HG02938 (cell line): ENCODE data around the gene MRPS27.

Experiments used
- ATAC-seq: cut with Tn5 transposase; IDR thresholded peaks from one replicate; pipeline ENCODE4 v1.9.1; 2021; ENCODE audit warnings: mild to moderate bottlenecking, moderate library complexity; ENCODE audit not compliant: unreplicated experiment

Gene MRPS27

GRCh38 chr5:72319976-72320752 is at the start of gene MRPS27, which contains the start of gene PTCD2:
MRPS27 (minus strand) TSS chr5:72320240; CDS start chr5:72320221, 19 bp downstream.
PTCD2 (plus strand) TSS chr5:72320373; CDS start chr5:72320383, 10 bp downstream.
- ATAC-seq = peak; percentile 99

GRCh38 chr5:72369711-72370110 is 49.7 kb upstream of the MRPS27 start:
- ATAC-seq = no peak

GRCh38 chr5:72369301-72369700 is 49.3 kb upstream of the MRPS27 start:
- no peak for ATAC-seq

GRCh38 chr5:72368271-72368670 is 48.2 kb upstream of the MRPS27 start:
- no peak for ATAC-seq

GRCh38 chr5:72366324-72366976 is 46.4 kb upstream of the MRPS27 start:
- peak; percentile 84 for ATAC-seq

- no peak for ATAC-seq
These were observed 44.9 kb upstream of the MRPS27 start for GRCh38 chr5:72364951-72365350.

GRCh38 chr5:72364171-72364570 is 44.1 kb upstream of the MRPS27 start:
- no peak for ATAC-seq

- ATAC-seq = no peak
These were observed 43.2 kb upstream of the MRPS27 start for GRCh38 chr5:72363166-72363802.

GRCh38 chr5:72359886-72360285 is 39.8 kb upstream of the MRPS27 start:
- no peak for ATAC-seq

GRCh38 chr5:72358925-72359324 is 38.9 kb upstream of the MRPS27 start:
- no peak for ATAC-seq

GRCh38 chr5:72356361-72356760 is 36.3 kb upstream of the MRPS27 start:
- ATAC-seq = no peak

GRCh38 chr5:72355706-72356299 is 35.8 kb upstream of the MRPS27 start:
- ATAC-seq = no peak

GRCh38 chr5:72353046-72353445 is 33.0 kb upstream of the MRPS27 start:
- no peak for ATAC-seq

GRCh38 chr5:72352616-72353015 is 32.6 kb upstream of the MRPS27 start:
- no peak for ATAC-seq

GRCh38 chr5:72351376-72351775 is 31.3 kb upstream of the MRPS27 start:
- no peak for ATAC-seq

GRCh38 chr5:72347801-72348308 is 27.8 kb upstream of the MRPS27 start:
- no peak for ATAC-seq

- ATAC-seq = no peak
These were observed 26.4 kb upstream of the MRPS27 start for GRCh38 chr5:72346398-72346797.

- no peak for ATAC-seq
These were observed 18.7 kb upstream of the MRPS27 start for GRCh38 chr5:72338689-72339209.

- ATAC-seq = no peak
These were observed 17.1 kb upstream of the MRPS27 start for GRCh38 chr5:72337159-72337558.

- no peak for ATAC-seq
These were observed 10.7 kb upstream of the MRPS27 start for GRCh38 chr5:72330712-72331111.

GRCh38 chr5:72328172-72328571 is 8.1 kb upstream of the MRPS27 start:
- ATAC-seq = no peak
